ENCODE measurements around the gene PPP1R26.

The PPP1R26 gene

GRCh38 chr9:135490166-135490870 lies 10.7 kb downstream of the PPP1R26 start:
- no peak for DNase-seq

GRCh38 chr9:135490980-135491464 lies 11.4 kb downstream of the PPP1R26 start:
- no peak for DNase-seq

GRCh38 chr9:135491764-135492163 lies 12.2 kb downstream of the PPP1R26 start:
- DNase-seq = no peak

GRCh38 chr9:135492886-135493669 lies 13.5 kb downstream of the PPP1R26 start:
- no peak for DNase-seq

- DNase-seq = no peak
Measured at GRCh38 chr9:135494791-135495559, 15.4 kb downstream of the PPP1R26 start.

- no peak for DNase-seq
Measured at GRCh38 chr9:135498381-135499126, 19.0 kb downstream of the PPP1R26 start.

- peak; percentile 91 for DNase-seq
Measured at GRCh38 chr9:135499326-135500070, 19.9 kb downstream of the PPP1R26 start.

GRCh38 chr9:135500071-135500524 lies 20.5 kb downstream of the PPP1R26 start:
- no peak for DNase-seq

GRCh38 chr9:135500525-135501260 lies 21.1 kb downstream of the PPP1R26 start, which contains the start of gene MRPS2:
TSS of gene MRPS2 (plus strand) at chr9:135500682. CDS start at chr9:135500711, 29 bp downstream.
- DNase-seq = peak; percentile 91

GRCh38 chr9:135501261-135502167 lies 21.9 kb downstream of the PPP1R26 start:
- no peak for DNase-seq

- DNase-seq = no peak
Measured at GRCh38 chr9:135502168-135502872, 22.7 kb downstream of the PPP1R26 start.

- DNase-seq = no peak
Measured at GRCh38 chr9:135502873-135503321, 23.3 kb downstream of the PPP1R26 start.

GRCh38 chr9:135503371-135504261 lies 24.0 kb downstream of the PPP1R26 start:
- no peak for DNase-seq

GRCh38 chr9:135504262-135505243 lies 25.0 kb downstream of the PPP1R26 start:
- peak; percentile 58 for DNase-seq

- no peak for DNase-seq
Measured at GRCh38 chr9:135505406-135506187, 26.0 kb downstream of the PPP1R26 start.
